Measurements from ENCODE around the gene GHR. TPM values are rescaled to one million over a fixed set of nuclear protein-coding genes. Genes with fewer than 3 reads are reported as not detected.

Gene GHR
- total and polyA plus RNA-seq, 8 donors: 0.73 to 3.9 (median 1.3) TPM

GRCh38 chr5:42606464-42606869 lies 183.2 kb downstream of the GHR start:
- no peaks in the 10 kb centered on the region for H3K9me3 ChIP-seq
- FAIRE-seq: no peak
- H3K27me3 ChIP-seq: no peaks in the 10 kb centered on the region
- no peaks in the 10 kb centered on the region for H3K4me1 ChIP-seq
- H3K27ac ChIP-seq: no peak overlapping the region
- intact Hi-C loops (cut with DNase I): no loop called here
- H3K36me3 ChIP-seq: no peaks in the 10 kb centered on the region
- 74 to 81% methylated on average over 4 of the region's 4 CpGs for WGBS, 2 donors
- no peak for DNase-seq
- TF ChIP-seq CTCF (IDR thresholded peaks at IDR 0.05): no peak
- no peak overlapping the region for H3K4me3 ChIP-seq
- no peak for ATAC-seq

GRCh38 chr5:42611437-42611836 lies 188.2 kb downstream of the GHR start:
- FAIRE-seq (no peak), DNase-seq (no peak), ATAC-seq (no peak)
- WGBS, 2 donors: 86 to 90% methylated on average over 1 of the region's 1 CpG
- Histone ChIP-seq H3K27me3 (no peaks in the 10 kb centered on the region), H3K27ac (no peak overlapping the region), H3K9me3 (no peaks in the 10 kb centered on the region), H3K4me1 (no peaks in the 10 kb centered on the region), H3K36me3 (no peaks in the 10 kb centered on the region), H3K4me3 (no peak overlapping the region)
- intact Hi-C loops (cut with DNase I): no loop called here
- TF ChIP-seq CTCF (IDR thresholded peaks at IDR 0.05): no peak

- Histone ChIP-seq H3K27me3 (no peaks in the 10 kb centered on the region), H3K4me3 (no peak overlapping the region), H3K4me1 (no peaks in the 10 kb centered on the region), H3K27ac (no peak overlapping the region), H3K9me3 (no peaks in the 10 kb centered on the region), H3K36me3 (no peaks in the 10 kb centered on the region)
- ATAC-seq: peak in 2 of 4 donors; percentile 57 to 63
- 71 to 82% methylated on average over 3 of the region's 3 CpGs for WGBS, 2 donors
- TF ChIP-seq CTCF (IDR thresholded peaks at IDR 0.05): no peak
- intact Hi-C loops (cut with DNase I): no loop called here
- no peak for DNase-seq
- no peak for FAIRE-seq
Observed at GRCh38 chr5:42612750-42613366, 189.6 kb downstream of the GHR start.

GRCh38 chr5:42614509-42614908 lies 191.3 kb downstream of the GHR start:
- Histone ChIP-seq H3K4me3 (no peak overlapping the region), H3K27me3 (no peaks in the 10 kb centered on the region), H3K27ac (no peak overlapping the region), H3K9me3 (no peaks in the 10 kb centered on the region), H3K36me3 (no peaks in the 10 kb centered on the region), H3K4me1 (no peaks in the 10 kb centered on the region)
- no peak for DNase-seq
- FAIRE-seq: no peak
- intact Hi-C loops (cut with DNase I): no loop called here
- no peak for TF ChIP-seq CTCF (IDR thresholded peaks at IDR 0.05)
- ATAC-seq: no peak

- DNase-seq (no peak), FAIRE-seq (no peak), ATAC-seq (no peak)
- H3K27me3 ChIP-seq: no peaks in the 10 kb centered on the region
- 66 to 74% methylated on average over 4 of the region's 4 CpGs for WGBS, 2 donors
- no peak for TF ChIP-seq CTCF (IDR thresholded peaks at IDR 0.05)
- intact Hi-C loops (cut with DNase I): no loop called here
- H3K27ac ChIP-seq: no peak overlapping the region
- no peak overlapping the region for H3K4me3 ChIP-seq
- no peaks in the 10 kb centered on the region for H3K4me1 ChIP-seq
- no peaks in the 10 kb centered on the region for H3K9me3 ChIP-seq
- no peaks in the 10 kb centered on the region for H3K36me3 ChIP-seq
Observed at GRCh38 chr5:42620579-42621216, 197.5 kb downstream of the GHR start.

All from pancreas (tissue), 10 donors.